ENCODE results near the gene ARPP21. TPM values are rescaled to one million over a fixed set of nuclear protein-coding genes. Genes with fewer than 3 reads are reported as not detected.

ARPP21 gene
- polyA plus RNA-seq, 3 donors = not detected

DNA sequence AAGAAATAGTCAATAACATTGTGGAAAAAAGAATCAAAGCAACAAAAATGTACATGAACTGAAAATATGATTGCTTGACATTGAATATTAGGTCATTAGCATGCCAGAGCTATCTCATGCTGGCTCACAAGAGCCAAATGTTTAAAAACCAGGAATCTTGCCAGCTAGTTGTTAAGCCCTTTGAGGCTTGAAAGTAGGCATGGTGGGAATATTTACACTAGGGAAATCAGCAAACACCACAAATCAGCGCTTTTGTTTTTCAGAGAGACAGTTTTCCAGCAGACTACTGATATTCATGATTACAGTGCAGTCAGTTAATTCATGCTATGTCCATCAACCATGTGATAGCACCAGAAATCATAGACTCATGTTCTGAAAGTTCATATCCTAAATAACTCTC is 144.8 kb downstream of the ARPP21 start:
- DNase-seq = no peak
- Histone ChIP-seq H2AFZ (ENCODE audit: insufficient read depth, low read depth, low read length, poor library complexity, severe bottlenecking) (no peak overlapping the region), H3K4me1 (ENCODE audit: control insufficient read depth in 1 of 2, insufficient read depth in 2 of 2, low read length in 2 of 2) (no peaks in the 10 kb centered on the region), H3K27me3 (ENCODE audit: control insufficient read depth in 2 of 2, insufficient read depth in 2 of 2, low read length in 2 of 2) (no peaks in the 10 kb centered on the region), H3K9ac (ENCODE audit: insufficient read depth, low read length, poor library complexity, severe bottlenecking) (no peak overlapping the region), H3K79me2 (ENCODE audit: insufficient read depth, low read length) (no peaks in the 10 kb centered on the region), H4K20me1 (ENCODE audit: insufficient read depth, low read length) (no peaks in the 10 kb centered on the region), H3K9me3 (replicated peaks in 1 of 2; ENCODE audit: control insufficient read depth in 1 of 2, insufficient read depth in 1 of 2, low read length in 2 of 2) (no peaks in the 10 kb centered on the region), H3K4me3 (replicated peaks in 1 of 3; ENCODE audit: low read depth in 2 of 3, low read length in 3 of 3) (no peak overlapping the region), H3K4me2 (replicated peaks; ENCODE audit: extremely low read depth, low read length, poor library complexity, severe bottlenecking) (no peak overlapping the region), H3K36me3 (replicated peaks in 1 of 2; ENCODE audit: control insufficient read depth in 1 of 2, insufficient read depth in 2 of 2, low read length in 2 of 2) (no peaks in the 10 kb centered on the region), H3K27ac (ENCODE audit: low read depth in 1 of 2, low read length in 2 of 2) (no peak overlapping the region)
- TF ChIP-seq CTCF (IDR thresholded peaks at IDR 0.05) = no peak
- no peaks in the 10 kb centered on the region for H3K36me3 Mint-ChIP-seq
- H3K27me3 Mint-ChIP-seq (ENCODE audit: low read depth in 3 of 3) = no peaks in the 10 kb centered on the region
- H3K9me3 Mint-ChIP-seq = peaks cover 0 to 3% (median 0%) of the 10 kb centered on the region in 7 donors
- 100% methylated on average over 1 of the region's 1 CpG for WGBS (ENCODE audit: insufficient coverage)
- H3K27ac Mint-ChIP-seq = no peak overlapping the region
- no peaks in the 10 kb centered on the region for H3K4me1 Mint-ChIP-seq
- no peak overlapping the region for H3K4me3 Mint-ChIP-seq
- intact Hi-C loops (cut with micrococcal nuclease) = no loop called here

DNA sequence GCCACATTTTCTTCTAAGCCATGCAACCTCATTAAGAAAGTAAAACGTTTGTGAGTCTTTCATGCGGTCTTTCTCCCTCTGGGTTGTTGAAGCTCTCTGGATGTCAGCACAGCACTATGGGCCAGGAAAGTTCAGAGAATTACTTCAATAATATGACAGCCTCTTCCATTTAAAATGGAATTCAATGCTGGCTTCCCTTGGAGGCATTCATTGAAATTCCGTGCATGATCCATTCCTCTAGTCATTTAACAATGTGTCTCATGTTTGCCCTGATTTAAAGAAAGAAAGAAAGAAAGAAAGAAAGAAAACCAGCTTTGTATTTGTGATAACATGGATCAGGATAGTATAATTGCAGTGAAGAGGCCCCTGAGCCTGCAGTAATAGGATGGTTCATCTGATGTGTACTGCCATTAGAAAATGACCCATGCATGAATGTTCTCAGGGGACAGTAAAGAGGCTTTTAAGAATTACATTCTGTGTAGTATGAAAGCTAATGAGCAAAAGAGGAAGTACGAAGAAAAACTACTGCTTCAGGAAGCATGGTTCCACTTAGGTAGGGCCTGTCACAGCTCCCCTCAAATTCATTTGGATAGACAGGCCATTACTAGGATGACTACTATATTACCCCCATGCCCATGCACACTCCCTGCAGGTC is 146.0 kb downstream of the ARPP21 start:
- Mint-ChIP-seq H3K36me3 (no peaks in the 10 kb centered on the region), H3K9me3 (peaks cover 0 to 4% (median 0%) of the 10 kb centered on the region in 7 donors), H3K4me1 (no peaks in the 10 kb centered on the region), H3K27ac (peak overlapping the region in 1 of 7 donors; percentile 50), H3K4me3 (no peak overlapping the region), H3K27me3 (ENCODE audit: low read depth in 3 of 3) (no peaks in the 10 kb centered on the region)
- no peak for DNase-seq
- H2AFZ ChIP-seq (ENCODE audit: insufficient read depth, low read depth, low read length, poor library complexity, severe bottlenecking) = no peak overlapping the region
- H3K27ac ChIP-seq (ENCODE audit: low read depth in 1 of 2, low read length in 2 of 2) = no peak overlapping the region
- no peaks in the 10 kb centered on the region for H3K9me3 ChIP-seq (replicated peaks in 1 of 2; ENCODE audit: control insufficient read depth in 1 of 2, insufficient read depth in 1 of 2, low read length in 2 of 2)
- no peaks in the 10 kb centered on the region for H4K20me1 ChIP-seq (ENCODE audit: insufficient read depth, low read length)
- no peak overlapping the region for H3K4me2 ChIP-seq (replicated peaks; ENCODE audit: extremely low read depth, low read length, poor library complexity, severe bottlenecking)
- H3K27me3 ChIP-seq (ENCODE audit: control insufficient read depth in 2 of 2, insufficient read depth in 2 of 2, low read length in 2 of 2) = no peaks in the 10 kb centered on the region
- H3K36me3 ChIP-seq (replicated peaks in 1 of 2; ENCODE audit: control insufficient read depth in 1 of 2, insufficient read depth in 2 of 2, low read length in 2 of 2) = no peaks in the 10 kb centered on the region
- no peaks in the 10 kb centered on the region for H3K79me2 ChIP-seq (ENCODE audit: insufficient read depth, low read length)
- no peak overlapping the region for H3K9ac ChIP-seq (ENCODE audit: insufficient read depth, low read length, poor library complexity, severe bottlenecking)
- intact Hi-C loops (cut with micrococcal nuclease) = no loop called here
- H3K4me3 ChIP-seq (replicated peaks in 1 of 3; ENCODE audit: low read depth in 2 of 3, low read length in 3 of 3) = no peak overlapping the region
- no peak for TF ChIP-seq CTCF (IDR thresholded peaks at IDR 0.05)
- no peaks in the 10 kb centered on the region for H3K4me1 ChIP-seq (ENCODE audit: control insufficient read depth in 1 of 2, insufficient read depth in 2 of 2, low read length in 2 of 2)
- WGBS (ENCODE audit: insufficient coverage) = 100% methylated on average over 2 of the region's 4 CpGs
